K562 (cell line): ENCODE results near the gene CDC27. TPM values are rescaled to one million over a fixed set of nuclear protein-coding genes. Genes with fewer than 3 reads are reported as not detected.

Experiments
- ATF6 ChIP-seq: sonication (generic); formaldehyde crosslinking; IDR thresholded peaks from 2 replicates; pipeline ENCODE4 v1.4.0; 2020; ENCODE audit warnings: mild to moderate bottlenecking, missing genetic modification reagents
- CBX2 ChIP-seq: fragments of 200-600 bp; sonication (generic); IDR thresholded peaks from one replicate; pipeline ENCODE4 v1.6.1; 2012; ENCODE audit warnings: mild to moderate bottlenecking, low read length, inconsistent platforms; ENCODE audit not compliant: insufficient read depth, poor library complexity, severe bottlenecking
- CBX8 ChIP-seq: fragments of 200-600 bp; sonication (generic); IDR thresholded peaks from 2 replicates; pipeline ENCODE4 v1.6.1; 2012; ENCODE audit warnings: borderline replicate concordance, mixed run types, low read depth, mild to moderate bottlenecking, moderate library complexity, mixed read lengths, low read length, control low read depth, inconsistent platforms; ENCODE audit not compliant: poor library complexity, severe bottlenecking; ENCODE audit errors: extremely low read depth
- CHD4 ChIP-seq: fragments of 200-600 bp; sonication (generic); IDR thresholded peaks from 3 replicates; pipeline ENCODE4 v1.6.1; 2012; ENCODE audit warnings: low read depth, mild to moderate bottlenecking, mixed read lengths, low read length, inconsistent platforms; ENCODE audit not compliant: insufficient read depth, insufficient replicate concordance, poor library complexity, severe bottlenecking
- CREM ChIP-seq: IDR thresholded peaks from 2 replicates; pipeline ENCODE4 v1.6.1; 2014; ENCODE audit warnings: antibody characterized with exemption, low read depth
- DACH1 ChIP-seq: fragments of 450-650 bp; IDR thresholded peaks from 2 replicates; pipeline ENCODE4 v1.6.1; 2018; ENCODE audit not compliant: partially characterized antibody
- DMBX1 ChIP-seq: fragments of 250-450 bp; sonication (Bioruptor Pico); IDR thresholded peaks from 2 replicates; pipeline ENCODE4 v1.8.0; 2022; ENCODE audit warnings: inconsistent platforms, mild to moderate bottlenecking, moderate library complexity, borderline replicate concordance
- E2F5 ChIP-seq: sonication (generic); formaldehyde crosslinking; IDR thresholded peaks from 2 replicates; pipeline ENCODE4 v1.8.0; 2022; ENCODE audit warnings: mild to moderate bottlenecking, missing genetic modification reagents
- ESRRB ChIP-seq: fragments of 250-450 bp; sonication (Bioruptor Pico); IDR thresholded peaks from 2 replicates; pipeline ENCODE4 v1.5.0; 2020; ENCODE audit warnings: mild to moderate bottlenecking, moderate library complexity, borderline replicate concordance
- KAT2B ChIP-seq: IDR thresholded peaks from one replicate; pipeline ENCODE4 v1.6.1; 2012; ENCODE audit warnings: low read depth, mild to moderate bottlenecking, control low read depth, inconsistent platforms, low read length, moderate library complexity
- KAT8 ChIP-seq: fragments of 450-650 bp; IDR thresholded peaks from 2 replicates; pipeline ENCODE4 v1.6.1; 2016; ENCODE audit warnings: low read depth, mild to moderate bottlenecking
- KLF10 ChIP-seq: fragments of 250-450 bp; sonication (Bioruptor Pico); IDR thresholded peaks from 2 replicates; pipeline ENCODE4 v1.6.1; 2021; ENCODE audit warnings: matching md5 sums
- NR2C1 ChIP-seq, 2 experiments: fragments of 450-650 bp; IDR thresholded peaks; 2 replicates each; pipeline ENCODE4 v1.6.1; 2017; ENCODE audit warnings: mild to moderate bottlenecking in 2 of 2, antibody characterized with exemption in 1 of 2, inconsistent platforms in 1 of 2, missing compliant biosample characterization in 1 of 2, missing genetic modification characterization in 1 of 2
- NUFIP1 ChIP-seq: fragments of 450-650 bp; IDR thresholded peaks from 2 replicates; pipeline ENCODE4 v1.6.1; 2018; ENCODE audit not compliant: partially characterized antibody
- POLR2G ChIP-seq: fragments of 200-400 bp; formaldehyde crosslinking; IDR thresholded peaks from 2 replicates; pipeline ENCODE4 v1.6.1; 2017; ENCODE audit warnings: low read depth, mild to moderate bottlenecking, antibody characterized with exemption, low read length, moderate library complexity
- PRDM10 ChIP-seq: fragments of 450-650 bp; IDR thresholded peaks from 2 replicates; pipeline ENCODE4 v1.6.1; 2018; ENCODE audit not compliant: partially characterized antibody
- SIN3B ChIP-seq: fragments of 450-650 bp; IDR thresholded peaks from 2 replicates; pipeline ENCODE4 v1.6.1; 2017; ENCODE audit warnings: low read depth, mild to moderate bottlenecking, moderate library complexity
- VEZF1 ChIP-seq: fragments of 200-800 bp; sonication (Bioruptor generic); IDR thresholded peaks from 2 replicates; pipeline ENCODE4 v1.6.1; 2017; ENCODE audit warnings: missing genetic modification characterization, missing compliant biosample characterization
- ZNF764 ChIP-seq: fragments of 250-450 bp; sonication (Bioruptor Pico); IDR thresholded peaks from 2 replicates; pipeline ENCODE4 v1.4.0; 2020; ENCODE audit warnings: low read depth, mild to moderate bottlenecking, moderate library complexity
- ZNF785 ChIP-seq: fragments of 250-450 bp; sonication (Bioruptor Pico); IDR thresholded peaks from 2 replicates; pipeline ENCODE4 v1.4.0; 2020; ENCODE audit warnings: mild to moderate bottlenecking
- polyA plus RNA-seq, 8 experiments: library from polyadenylated mRNA; depleted of rRNA in 4 of 8; stranded (reverse) in 5 of 8; unstranded in 3 of 8; fragments of >200 nt; fragmentation: Nextera tagmentation in 2 of 8; fragmentation: Illumina TruSeq in 1 of 8; extraction: Ambion mirVana in 2 of 8; extraction: Trizol in 1 of 8; gene quantifications; 2 replicates each; pipeline versions ENCODE4 v1.2.1 to v1.2.3, GENCODE V29; 2011 to 2014; ENCODE audit warnings: inconsistent platforms in 1 of 8, missing spikeins in 1 of 8
- total RNA-seq, 7 experiments: library from RNA; depleted of rRNA in 6 of 7; stranded (reverse); fragments of >200 nt in 6 of 7; fragmentation: Illumina TruSeq in 2 of 7; extraction: Trizol in 2 of 7; gene quantifications; 2 replicates each; pipeline versions ENCODE4 v1.2.1 to v1.2.3, GENCODE V29; 2011 to 2021; ENCODE audit warnings: low replicate concordance in 1 of 7

CDC27 gene
- total and polyA plus RNA-seq, 9 of the 15 experiments (the other 6 are each of a cell fraction or from before 2014, with no cell fraction given): 28.6 to 155 (median 94.1) TPM

- TF ChIP-seq VEZF1 (CRISPR knock-in tag): no peak
- no peak for TF ChIP-seq KAT8
- no peak for TF ChIP-seq KAT2B
- TF ChIP-seq DACH1: no peak
- no peak for TF ChIP-seq SIN3B
- TF ChIP-seq CREM: no peak
- TF ChIP-seq PRDM10: no peak
- no peak for TF ChIP-seq NUFIP1
- TF ChIP-seq CBX8: no peak
- no peak for TF ChIP-seq ATF6 (CRISPR knock-in tag)
- TF ChIP-seq POLR2G: no peak
- no peak for TF ChIP-seq ZNF785
- TF ChIP-seq KLF10: no peak
- no peak for TF ChIP-seq ZNF764
- no peak for TF ChIP-seq DMBX1 (CRISPR knock-in tag)
- no peak for TF ChIP-seq E2F5 (CRISPR knock-in tag)
- TF ChIP-seq ESRRB: no peak
- no peak for TF ChIP-seq CBX2
- no peak for TF ChIP-seq NR2C1 (IDR thresholded peaks at IDR 0.05)
- no peak for TF ChIP-seq NR2C1 (tag; IDR thresholded peaks at IDR 0.05)
- TF ChIP-seq CHD4: no peak
Observed at GRCh38 chr17:47189732-47190237, 690 bp upstream of the CDC27 start (continued).
